Left kidney (tissue), 8 donors: ENCODE data around the gene MR1. TPM values are rescaled to one million over a fixed set of nuclear protein-coding genes. Genes with fewer than 3 reads are reported as not detected.
A peak's percentile ranks its signal among the peaks of the same experiment; 100 is the strongest.

Experiments used
- DNase-seq: peaks from one replicate; pipeline ENCODE4 v3.0.0-alpha.2; 2013
- long read RNA-seq, 8 donors: transcript quantifications; one replicate each; lab custom pipeline, GENCODE V29; 2026
- polyA plus RNA-seq: library from polyadenylated mRNA; unstranded; fragments of 120-200 nt; gene quantifications from one replicate; pipeline ENCODE4 v1.2.1, GENCODE V29; 2013; ENCODE audit not compliant: insufficient read length

The MR1 gene
- 3.6 TPM for polyA plus RNA-seq
- long read RNA-seq, donor 1, full-length matches to known transcripts, result 3 of 3 reads
- long read RNA-seq, donor 1, partial matches to known transcripts, result 0 of 3 reads
- long read RNA-seq, donor 1, other reads (novel, unspliced or antisense), result 0 of 3 reads
- long read RNA-seq, donor 2, partial matches to known transcripts, result 0 of 1 reads
- long read RNA-seq, donor 2, other reads (novel, unspliced or antisense), result 0 of 1 reads
- long read RNA-seq, donor 3, result 0 reads
- long read RNA-seq, donor 4, result 0 reads
- long read RNA-seq, donor 5, full-length matches to known transcripts, result 5 of 5 reads
- long read RNA-seq, donor 5, partial matches to known transcripts, result 0 of 5 reads
- long read RNA-seq, donor 5, other reads (novel, unspliced or antisense), result 0 of 5 reads
- long read RNA-seq, donor 6, full-length matches to known transcripts, result 2 of 2 reads
- long read RNA-seq, donor 6, partial matches to known transcripts, result 0 of 2 reads
- long read RNA-seq, donor 6, other reads (novel, unspliced or antisense), result 0 of 2 reads
- long read RNA-seq, donor 7, full-length matches to known transcripts, result 2 of 2 reads
- long read RNA-seq, donor 7, partial matches to known transcripts, result 0 of 2 reads
- long read RNA-seq, donor 7, other reads (novel, unspliced or antisense), result 0 of 2 reads
- long read RNA-seq, donor 8, result 0 reads

GRCh38 chr1:181033799-181034451 lies at the start of gene MR1:
Gene MR1 (plus strand): TSS chr1:181033983. CDS start chr1:181034008, 25 bp downstream.
- peak; percentile 80 for DNase-seq

GRCh38 chr1:180988253-180988752 lies 45.5 kb upstream of the MR1 start:
- no peak for DNase-seq

GRCh38 chr1:180994262-180994661 lies 39.5 kb upstream of the MR1 start:
- DNase-seq, result no peak

GRCh38 chr1:180997843-180998504 lies 35.8 kb upstream of the MR1 start:
- no peak for DNase-seq

- no peak for DNase-seq
Measured at GRCh38 chr1:181001091-181001780, 32.5 kb upstream of the MR1 start.

GRCh38 chr1:181002582-181003172 lies 31.1 kb upstream of the MR1 start:
- no peak for DNase-seq

- DNase-seq, result no peak
Measured at GRCh38 chr1:181010789-181011188, 23.0 kb upstream of the MR1 start.

GRCh38 chr1:181011301-181012202 lies 22.2 kb upstream of the MR1 start:
- DNase-seq, result no peak

GRCh38 chr1:181012203-181012745 lies 21.5 kb upstream of the MR1 start:
- DNase-seq, result no peak

- DNase-seq, result no peak
Measured at GRCh38 chr1:181013144-181013543, 20.6 kb upstream of the MR1 start.

- DNase-seq, result no peak
Measured at GRCh38 chr1:181014477-181015250, 19.1 kb upstream of the MR1 start.

GRCh38 chr1:181015251-181015615 lies 18.6 kb upstream of the MR1 start:
- no peak for DNase-seq

- no peak for DNase-seq
Measured at GRCh38 chr1:181016563-181016962, 17.2 kb upstream of the MR1 start.

GRCh38 chr1:181018901-181019681 lies 14.7 kb upstream of the MR1 start:
- no peak for DNase-seq

- no peak for DNase-seq
Measured at GRCh38 chr1:181021159-181021558, 12.6 kb upstream of the MR1 start.

- peak; percentile 71 for DNase-seq
Measured at GRCh38 chr1:181021811-181022434, 11.9 kb upstream of the MR1 start.

- no peak for DNase-seq
Measured at GRCh38 chr1:181023265-181024057, 10.3 kb upstream of the MR1 start.
